ENCODE data around the gene P2RX6. TPM values are rescaled to one million over a fixed set of nuclear protein-coding genes. Genes with fewer than 3 reads are reported as not detected.

Gene P2RX6
- total and polyA plus RNA-seq, 2 donors (not counting 3 experiments of a cell fraction or from before 2014, with no cell fraction given), result 0.06 TPM; not detected in 1

- CTCF ChIA-PET, result interaction anchor here (0.9 to 2.5 kb wide), 4 partner anchors 19 to 94 kb away, joined by 3 to 31 read pairs (median 4); no protein-coding TSS in a partner anchor
- BruUV-seq (replicated peaks), result no TSS peak
Measured at GRCh38 chr22:20979940-20980453, 35.0 kb upstream of the P2RX6 start.

More at GRCh38 chr22:20979940-20980453, 35.0 kb upstream of the P2RX6 start:
- POLR2A ChIA-PET, result no interaction called here
- peaks cover 17% of the 10 kb centered on the region for H3K79me2 ChIP-seq (ENCODE audit: control insufficient read depth, insufficient read depth, low read length)
- FAIRE-seq (no peak), DNase-seq (ENCODE audit: low read depth, low spot score) (no peak)
- no peaks in the 10 kb centered on the region for H3K27me3 ChIP-seq (ENCODE audit: control insufficient read depth in 2 of 2, insufficient read depth in 2 of 2, low read length in 2 of 2)
- no peaks in the 10 kb centered on the region for H3K9me1 ChIP-seq (replicated peaks; ENCODE audit: control insufficient read depth, extremely low read depth, insufficient read depth, low read length)
- H3K4me1 ChIP-seq (ENCODE audit: control insufficient read depth, extremely low read depth, insufficient read depth, low read length), result peaks cover 17% of the 10 kb centered on the region
- TF ChIP-seq MAX (IDR thresholded peaks at IDR 0.05; ENCODE audit: insufficient read depth, insufficient read length) (no peak), POLR2A (IDR thresholded peaks at IDR 0.05; ENCODE audit: low read depth, low read length) (no peak), JUN (IDR thresholded peaks at IDR 0.05; ENCODE audit: borderline replicate concordance, insufficient read depth, insufficient read length, low read depth) (no peak), EZH2 (IDR thresholded peaks at IDR 0.05; ENCODE audit: borderline replicate concordance, low read depth, low read length, severe bottlenecking) (no peak), MYC (IDR thresholded peaks at IDR 0.05; ENCODE audit: low read depth, low read length) (no peak), POLR2AphosphoS5 (IDR thresholded peaks at IDR 0.05; ENCODE audit: insufficient read depth, low read depth, low read length) (no peak), FOS (IDR thresholded peaks at IDR 0.05; ENCODE audit: borderline replicate concordance, insufficient read depth, low read length) (no peak), GATA2 (IDR thresholded peaks at IDR 0.05; ENCODE audit: insufficient read depth, insufficient read length, low read depth, low read length) (no peak)
- TF ChIP-seq, protein P1, sequence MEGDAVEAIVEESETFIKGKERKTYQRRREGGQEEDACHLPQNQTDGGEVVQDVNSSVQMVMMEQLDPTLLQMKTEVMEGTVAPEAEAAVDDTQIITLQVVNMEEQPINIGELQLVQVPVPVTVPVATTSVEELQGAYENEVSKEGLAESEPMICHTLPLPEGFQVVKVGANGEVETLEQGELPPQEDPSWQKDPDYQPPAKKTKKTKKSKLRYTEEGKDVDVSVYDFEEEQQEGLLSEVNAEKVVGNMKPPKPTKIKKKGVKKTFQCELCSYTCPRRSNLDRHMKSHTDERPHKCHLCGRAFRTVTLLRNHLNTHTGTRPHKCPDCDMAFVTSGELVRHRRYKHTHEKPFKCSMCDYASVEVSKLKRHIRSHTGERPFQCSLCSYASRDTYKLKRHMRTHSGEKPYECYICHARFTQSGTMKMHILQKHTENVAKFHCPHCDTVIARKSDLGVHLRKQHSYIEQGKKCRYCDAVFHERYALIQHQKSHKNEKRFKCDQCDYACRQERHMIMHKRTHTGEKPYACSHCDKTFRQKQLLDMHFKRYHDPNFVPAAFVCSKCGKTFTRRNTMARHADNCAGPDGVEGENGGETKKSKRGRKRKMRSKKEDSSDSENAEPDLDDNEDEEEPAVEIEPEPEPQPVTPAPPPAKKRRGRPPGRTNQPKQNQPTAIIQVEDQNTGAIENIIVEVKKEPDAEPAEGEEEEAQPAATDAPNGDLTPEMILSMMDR (IDR thresholded peaks at IDR 0.05; ENCODE audit: extremely low read depth in 1 of 2, insufficient read depth in 1 of 2, low read depth in 1 of 2, low read length in 2 of 2), result no peak
- H3K4me3 ChIP-seq (replicated peaks in 1 of 3; ENCODE audit: insufficient read depth in 1 of 3, low read depth in 1 of 3, low read length in 3 of 3), result no peak overlapping the region
- no peaks in the 10 kb centered on the region for H3K36me3 ChIP-seq (ENCODE audit: control insufficient read depth in 2 of 2, extremely low read depth in 1 of 2, insufficient read depth in 2 of 2, low read length in 2 of 2)
- no peaks in the 10 kb centered on the region for H4K20me1 ChIP-seq (replicated peaks; ENCODE audit: control insufficient read depth, extremely low read depth, insufficient read depth, low read length)
- intact Hi-C loops (cut with micrococcal nuclease) (no loop called here), dilution Hi-C loops (cut with MboI; ENCODE audit: extremely low pct_ligation_motif_present, low sequenced_read_pairs) (no loop called here)
- H3K27ac ChIP-seq (ENCODE audit: insufficient read depth, low read depth, low read length), result no peak overlapping the region
- H2AFZ ChIP-seq (ENCODE audit: low read depth, low read length), result peak overlapping the region; percentile 93
- peaks cover 5% of the 10 kb centered on the region for H3K9me3 ChIP-seq (replicated peaks; ENCODE audit: control insufficient read depth, insufficient read depth, low read length)
- peak overlapping the region; percentile 55 for H3K4me2 ChIP-seq (ENCODE audit: insufficient read depth, low read length)
- no peak overlapping the region for H3K9ac ChIP-seq (replicated peaks; ENCODE audit: extremely low read depth, insufficient read depth, low read length)

Data from endothelial cell of umbilical vein (primary cell).